ENCODE data around the gene TNNT2.

DNA sequence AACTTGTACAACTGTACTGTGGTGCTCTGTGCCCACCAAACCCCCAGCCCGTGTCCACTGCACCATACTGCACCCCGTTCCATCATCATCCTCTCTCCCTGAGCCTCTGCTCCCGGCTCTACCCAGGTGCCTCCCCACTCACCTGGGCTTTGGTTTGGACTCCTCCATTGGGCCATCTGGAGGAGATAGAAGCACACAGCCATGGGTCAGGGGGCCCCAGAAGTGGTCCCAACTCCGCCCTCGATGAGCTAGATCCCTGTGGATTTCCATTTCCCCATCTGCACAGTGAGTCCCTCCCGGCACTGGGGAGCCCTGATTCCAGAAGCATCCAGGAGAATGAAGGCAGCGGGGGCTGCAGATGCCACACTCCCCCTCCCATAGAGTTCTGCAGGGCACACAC is 10.8 kb downstream of the TNNT2 start:
- TF ChIP-seq HDGF (IDR thresholded peaks at IDR 0.05; ENCODE audit: borderline replicate concordance), result no peak
- TF ChIP-seq FOXK2 (IDR thresholded peaks at IDR 0.05), result no peak
- no peak for TF ChIP-seq FOXA1 (IDR thresholded peaks at IDR 0.05)
- TF ChIP-seq BHLHE40 (IDR thresholded peaks at IDR 0.05; ENCODE audit: borderline replicate concordance), result no peak
- TF ChIP-seq NFRKB (IDR thresholded peaks at IDR 0.05), result no peak

Measured in HEK293T (cell line).